GM12874 (cell line): ENCODE data around the gene DLG5.

ENCODE experiments used
- TF ChIP-seq, protein P1 (sequence below): IDR thresholded peaks from 2 replicates; pipeline ENCODE4 v1.5.1; 2011; ENCODE audit warnings: low read depth, mild to moderate bottlenecking, control low read depth, low read length, moderate library complexity; ENCODE audit not compliant: insufficient read depth

Gene DLG5

DNA sequence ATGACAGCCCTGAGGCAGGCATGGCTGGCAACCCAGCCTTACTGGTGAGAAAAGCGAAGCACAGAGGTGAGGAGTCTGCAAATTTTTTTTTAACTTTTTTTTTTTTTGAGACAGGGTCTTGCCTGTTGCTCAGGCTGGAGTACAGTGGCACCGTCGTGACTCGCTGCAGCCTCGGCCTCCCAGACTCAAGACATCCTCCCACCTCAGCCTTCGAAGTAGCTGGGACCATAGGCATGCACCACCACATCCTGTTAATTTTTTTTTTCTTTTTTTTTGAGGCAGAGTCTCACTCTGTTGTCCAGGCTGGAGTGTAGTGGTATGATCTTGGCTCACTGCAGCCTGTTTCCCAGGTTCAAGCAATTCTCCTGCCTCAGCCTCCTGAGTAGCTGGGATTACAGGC is 35.1 kb upstream of the DLG5 start:
- TF ChIP-seq, protein P1, sequence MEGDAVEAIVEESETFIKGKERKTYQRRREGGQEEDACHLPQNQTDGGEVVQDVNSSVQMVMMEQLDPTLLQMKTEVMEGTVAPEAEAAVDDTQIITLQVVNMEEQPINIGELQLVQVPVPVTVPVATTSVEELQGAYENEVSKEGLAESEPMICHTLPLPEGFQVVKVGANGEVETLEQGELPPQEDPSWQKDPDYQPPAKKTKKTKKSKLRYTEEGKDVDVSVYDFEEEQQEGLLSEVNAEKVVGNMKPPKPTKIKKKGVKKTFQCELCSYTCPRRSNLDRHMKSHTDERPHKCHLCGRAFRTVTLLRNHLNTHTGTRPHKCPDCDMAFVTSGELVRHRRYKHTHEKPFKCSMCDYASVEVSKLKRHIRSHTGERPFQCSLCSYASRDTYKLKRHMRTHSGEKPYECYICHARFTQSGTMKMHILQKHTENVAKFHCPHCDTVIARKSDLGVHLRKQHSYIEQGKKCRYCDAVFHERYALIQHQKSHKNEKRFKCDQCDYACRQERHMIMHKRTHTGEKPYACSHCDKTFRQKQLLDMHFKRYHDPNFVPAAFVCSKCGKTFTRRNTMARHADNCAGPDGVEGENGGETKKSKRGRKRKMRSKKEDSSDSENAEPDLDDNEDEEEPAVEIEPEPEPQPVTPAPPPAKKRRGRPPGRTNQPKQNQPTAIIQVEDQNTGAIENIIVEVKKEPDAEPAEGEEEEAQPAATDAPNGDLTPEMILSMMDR = no peak

DNA sequence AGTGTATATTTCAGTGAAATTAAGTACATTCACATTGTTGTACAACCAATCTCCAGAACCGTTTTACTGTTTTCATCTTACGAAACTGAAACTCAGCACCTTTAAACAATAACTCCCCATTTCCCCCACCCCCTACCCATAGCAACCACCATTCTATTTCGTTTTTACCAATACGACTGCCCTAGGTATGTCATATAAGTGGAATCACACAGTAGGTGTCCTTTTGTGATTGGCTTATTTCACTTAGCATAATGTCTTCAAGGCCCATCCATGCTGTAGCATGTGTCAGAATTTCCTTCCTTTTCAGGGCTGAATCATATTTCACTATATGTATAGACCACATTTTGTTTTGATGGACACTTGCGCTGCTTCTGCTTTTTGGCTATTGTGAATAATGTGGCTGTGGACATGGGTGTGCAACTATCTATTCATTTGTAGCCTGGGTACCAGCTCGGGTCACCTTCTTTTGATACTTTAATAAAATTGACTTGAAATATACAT is 34.3 kb upstream of the DLG5 start:
- TF ChIP-seq, protein P1 = no peak

DNA sequence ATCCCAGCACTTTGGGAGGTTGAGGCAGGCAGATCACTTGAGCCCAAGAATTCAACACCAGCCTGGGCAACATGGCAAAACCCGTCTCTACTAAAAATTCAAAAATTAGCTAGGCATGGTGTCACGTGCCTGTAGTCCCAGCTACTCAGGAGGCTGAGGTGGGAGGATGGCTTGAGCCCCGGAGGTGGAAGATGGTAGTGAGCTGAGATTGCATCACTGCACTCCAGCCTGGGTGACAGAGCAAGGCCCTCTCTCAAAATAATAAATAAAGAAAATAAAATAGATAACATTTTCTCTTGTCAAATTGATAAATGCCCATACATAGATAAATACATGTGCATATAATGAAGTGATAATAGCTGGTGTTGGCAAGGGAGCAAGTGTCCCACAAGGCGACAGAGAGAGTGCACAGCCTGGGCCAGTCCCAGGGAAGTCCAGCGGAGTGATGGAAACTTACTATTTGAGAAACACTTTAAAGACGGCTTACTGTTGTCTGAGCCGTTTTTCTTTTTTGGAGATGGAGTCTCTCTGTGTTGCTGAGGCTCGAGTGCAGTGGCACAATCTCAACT is 33.4 kb upstream of the DLG5 start:
- TF ChIP-seq, protein P1 = no peak

DNA sequence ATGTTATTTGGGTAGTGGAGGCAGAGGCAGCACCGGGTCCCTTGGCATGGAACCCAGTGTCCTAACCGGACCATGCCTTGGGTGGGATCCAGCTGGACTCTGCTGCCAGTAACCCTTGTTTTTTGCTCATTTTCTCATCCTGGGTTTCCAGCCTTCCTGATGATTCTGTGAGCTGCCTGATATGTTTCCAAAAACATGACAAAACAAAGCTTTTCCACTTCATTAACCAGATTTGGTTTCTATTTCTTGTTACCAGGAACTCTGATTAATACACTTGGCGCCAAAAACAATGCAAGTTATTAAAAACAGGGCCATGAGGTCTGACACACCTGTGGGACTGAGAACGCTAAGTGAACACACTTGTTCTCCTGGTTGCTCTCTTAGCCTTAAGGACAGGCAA is 32.8 kb upstream of the DLG5 start:
- TF ChIP-seq, protein P1 = no peak

DNA sequence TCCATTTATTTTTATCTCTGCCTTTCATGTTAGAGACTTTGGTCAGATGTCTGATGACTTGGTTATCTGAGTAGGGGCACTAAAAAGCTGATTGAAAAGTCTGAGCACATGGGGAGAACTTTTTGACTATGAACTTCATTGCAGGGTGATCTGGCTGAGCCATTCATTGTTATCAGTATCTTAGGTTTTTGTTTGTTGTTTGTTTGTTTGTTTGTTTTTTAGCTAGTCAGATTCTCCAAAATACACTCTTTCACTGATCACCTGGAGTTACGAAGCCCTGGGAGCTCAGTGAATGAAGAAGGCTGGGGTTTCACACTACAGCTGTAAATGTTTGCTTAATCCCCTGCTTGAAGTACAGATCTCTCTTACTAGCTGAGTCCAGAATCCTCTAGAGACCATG is 28.6 kb upstream of the DLG5 start:
- TF ChIP-seq, protein P1 = no peak

DNA sequence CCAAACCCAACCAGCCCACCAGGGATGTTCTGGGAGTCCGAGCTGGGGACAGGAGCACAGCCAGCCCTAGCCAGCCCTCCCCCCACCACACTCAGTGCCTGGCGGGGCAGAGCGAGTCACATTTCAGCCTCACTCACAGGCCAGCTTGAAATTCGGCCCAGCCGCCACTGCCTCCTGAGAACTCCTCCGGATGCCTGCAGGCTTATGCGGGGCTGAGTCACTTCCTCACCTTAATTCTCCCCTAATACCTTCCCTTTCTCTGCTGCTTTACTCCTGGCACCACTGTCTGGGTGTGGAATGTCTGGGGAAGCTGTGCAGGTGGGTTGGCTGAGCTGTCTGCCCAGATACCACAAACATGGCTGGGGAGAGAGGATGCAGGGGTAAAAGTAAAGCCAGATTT is 22.6 kb upstream of the DLG5 start:
- TF ChIP-seq, protein P1 = no peak

DNA sequence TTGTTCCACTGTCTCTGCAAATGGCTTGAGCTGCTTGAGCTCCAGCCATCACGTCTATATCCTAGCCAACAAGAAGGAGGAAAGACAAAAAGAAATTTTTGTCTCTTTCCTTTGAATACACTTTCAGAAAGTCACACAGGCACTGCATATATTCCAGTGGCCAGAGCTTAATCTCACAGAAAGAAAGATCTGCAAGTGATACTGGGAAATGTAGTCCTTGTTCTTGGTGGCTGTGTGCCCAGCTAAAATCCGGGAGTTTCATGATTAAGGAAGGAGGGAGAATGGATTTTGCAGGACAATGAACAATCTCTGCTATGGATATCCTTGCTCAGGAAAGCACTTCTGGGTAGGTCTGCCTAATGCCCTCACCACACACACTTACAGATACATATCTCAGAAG is 19.5 kb upstream of the DLG5 start:
- TF ChIP-seq, protein P1 = no peak
